ENCODE data around the gene TRMT5.

Gene TRMT5

GRCh38 chr14:60980811-60981632, at the start of gene TRMT5, which contains the start of gene SLC38A6:
TRMT5 (minus strand) TSS chr14:60981079; CDS start chr14:60980973, 106 bp downstream.
SLC38A6 (plus strand) TSS chr14:60981245; CDS start chr14:60981278, 33 bp downstream.
- DNase-seq = peak; percentile 95

GRCh38 chr14:61026526-61026925, 45.6 kb upstream of the TRMT5 start:
- DNase-seq = no peak

DNA sequence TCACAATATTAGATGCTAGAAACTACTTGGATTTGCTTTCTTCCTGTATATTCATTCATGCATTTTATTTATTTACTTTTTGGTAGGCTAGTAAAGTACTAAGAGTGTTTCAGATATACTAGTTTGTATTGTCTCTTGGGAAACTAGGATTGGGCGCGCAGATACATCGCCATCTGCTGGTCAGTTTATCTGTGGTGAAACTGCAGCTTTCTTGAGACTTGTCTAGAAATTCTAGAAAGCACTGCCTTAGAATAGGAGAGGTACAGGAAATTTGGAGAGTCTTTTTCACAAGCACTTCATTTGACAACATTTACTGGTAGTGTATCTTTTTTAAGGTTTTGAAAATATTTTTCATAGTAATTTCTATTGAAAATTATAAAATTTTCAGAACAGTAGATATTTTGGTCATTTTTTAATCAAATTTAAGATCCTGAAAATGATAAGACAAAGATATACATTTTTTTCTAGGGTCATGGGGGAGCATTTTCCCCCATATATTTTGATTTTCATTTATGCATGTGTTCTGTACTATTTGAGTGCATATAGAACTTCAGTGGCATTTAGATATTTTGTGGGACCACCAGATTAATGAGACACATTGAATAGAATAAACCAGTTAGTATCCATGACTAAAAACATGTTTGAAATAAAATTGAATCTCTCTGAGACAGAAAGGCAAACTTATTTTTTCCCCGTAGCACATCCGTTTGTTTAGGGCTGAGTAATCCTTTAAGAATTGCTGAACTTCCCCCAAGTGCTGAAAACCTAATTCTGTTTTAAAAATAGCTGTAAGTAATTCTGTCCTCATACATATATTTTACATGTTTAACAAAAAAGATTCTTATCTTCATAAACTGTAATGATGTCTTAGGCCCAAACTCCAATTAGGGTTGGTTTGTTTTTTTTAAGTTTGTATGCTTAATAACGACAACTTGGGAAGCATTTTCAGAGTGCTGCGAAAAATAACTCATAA, 44.7 kb upstream of the TRMT5 start:
- peak; percentile 84 for DNase-seq

DNA sequence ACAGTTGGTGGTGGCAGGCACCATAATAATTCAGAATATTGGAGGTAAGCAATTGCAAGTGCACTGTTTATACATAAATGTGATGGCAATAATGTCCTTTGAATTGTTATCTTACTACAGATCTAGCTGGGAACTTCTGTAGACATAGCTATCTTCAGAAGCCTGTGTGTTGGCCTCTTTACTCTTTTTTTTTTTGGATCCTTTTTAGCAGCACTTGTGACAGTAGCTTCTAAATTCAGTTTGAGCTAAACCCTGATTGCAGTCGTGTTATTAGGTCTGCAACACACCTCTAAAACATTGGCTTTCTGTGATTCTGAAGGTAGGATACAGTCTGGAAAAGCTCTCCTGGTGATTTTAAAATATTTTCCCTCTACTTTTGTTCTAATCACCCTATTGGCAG, 38.7 kb upstream of the TRMT5 start:
- no peak for DNase-seq

DNA sequence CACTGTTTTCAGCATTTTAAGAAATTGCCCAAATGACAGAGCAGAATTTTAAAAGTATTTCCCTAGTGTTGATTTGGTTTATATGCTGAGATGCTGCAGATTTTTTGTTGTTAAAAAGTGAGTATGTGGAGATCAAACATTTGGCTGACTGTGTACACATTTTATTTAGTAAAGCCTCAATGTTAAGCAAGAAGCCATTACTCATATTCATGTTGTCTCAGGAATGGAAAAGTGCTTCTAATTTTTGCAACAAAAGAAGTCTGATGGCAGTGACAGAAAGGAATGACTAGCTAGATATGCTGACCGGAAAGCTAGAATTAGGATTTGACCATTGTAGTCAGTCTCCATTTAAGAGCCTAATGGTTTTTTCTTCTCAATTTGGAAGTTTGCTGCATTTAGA, 22.7 kb upstream of the TRMT5 start:
- no peak for DNase-seq

DNA sequence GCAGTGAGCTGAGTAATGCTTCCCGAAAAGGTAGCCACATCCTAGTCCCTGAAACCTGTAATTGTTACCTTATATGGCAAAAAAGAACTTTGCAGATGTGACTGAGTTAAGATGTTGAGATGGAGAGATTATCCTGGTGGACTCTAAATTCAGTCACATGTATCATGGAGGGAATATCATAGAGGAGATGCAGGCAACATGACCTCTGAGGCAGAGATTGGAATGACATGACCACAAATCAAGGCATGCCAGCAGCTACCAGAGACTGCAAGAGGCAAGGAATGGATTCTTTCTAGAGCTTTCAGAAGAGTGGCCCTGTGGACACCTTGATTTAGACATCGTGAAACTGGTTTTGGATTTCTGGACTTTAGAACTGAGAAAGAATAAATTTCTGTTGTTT, 18.7 kb upstream of the TRMT5 start:
- DNase-seq = no peak

- no peak for DNase-seq
Measured at GRCh38 chr14:60998617-60999016, 17.7 kb upstream of the TRMT5 start.

- DNase-seq = peak; percentile 90
Measured at GRCh38 chr14:60989599-60989998, 8.7 kb upstream of the TRMT5 start.

DNA sequence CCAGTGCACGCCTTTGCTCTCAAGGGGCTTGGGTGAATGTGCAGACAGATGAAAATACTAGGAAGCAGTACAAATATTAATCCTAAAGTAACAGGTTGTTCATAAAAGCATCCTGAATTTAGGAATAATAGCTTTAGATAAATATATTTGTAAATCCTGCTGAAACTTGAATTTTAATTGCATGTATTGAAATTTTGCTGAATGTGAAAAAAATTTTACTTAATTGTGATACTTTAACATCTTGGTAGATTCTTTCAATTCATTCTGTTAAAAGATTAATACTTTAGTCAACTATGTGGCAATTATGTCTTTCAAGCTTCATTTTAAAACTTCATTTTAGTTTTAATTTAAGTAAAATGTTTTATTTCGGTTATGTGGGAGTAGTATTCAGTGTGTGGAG, 5.6 kb upstream of the TRMT5 start:
- no peak for DNase-seq

DNA sequence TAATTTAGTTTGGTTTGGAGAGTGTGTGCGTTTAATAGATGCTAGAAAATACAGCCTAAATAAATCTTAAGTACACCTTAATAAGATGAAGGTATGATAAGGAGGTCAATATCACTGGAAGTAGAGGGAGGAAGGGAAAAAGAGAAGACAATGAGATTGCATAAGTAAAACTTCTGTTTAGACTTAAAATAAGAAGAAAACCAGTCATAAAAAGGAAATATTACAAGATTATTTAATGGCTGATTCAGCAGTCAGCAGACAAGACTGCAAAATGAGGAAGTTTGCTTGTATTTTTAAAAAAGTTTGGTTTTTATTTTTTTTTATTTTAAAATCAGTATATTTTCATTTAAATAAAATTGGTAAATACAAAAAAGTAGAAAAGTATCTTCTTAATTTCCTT, 3.3 kb upstream of the TRMT5 start:
- peak; percentile 25 for DNase-seq

GRCh38 chr14:60981633-60982455, 965 bp upstream of the TRMT5 start:
- peak; percentile 60 for DNase-seq

DNA sequence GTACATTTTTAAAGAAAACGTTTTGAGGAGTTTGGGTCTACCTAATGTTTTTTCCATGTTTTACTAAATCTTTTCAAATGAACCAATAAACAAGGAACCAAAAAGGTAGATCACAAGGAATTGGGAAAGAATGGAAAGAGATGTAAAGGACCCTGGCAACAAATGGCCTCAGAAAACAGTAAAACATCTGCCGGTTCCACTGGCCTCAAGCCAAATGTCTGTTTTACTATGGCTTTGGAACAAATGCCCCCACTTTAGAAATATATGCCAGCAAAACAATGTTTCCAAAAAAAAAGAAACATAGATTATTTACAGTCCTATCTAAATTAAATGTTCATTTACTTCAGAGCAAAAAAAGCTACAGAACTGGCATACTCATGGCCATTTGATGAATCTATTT, 3.0 kb downstream of the TRMT5 start:
- DNase-seq = no peak

DNA sequence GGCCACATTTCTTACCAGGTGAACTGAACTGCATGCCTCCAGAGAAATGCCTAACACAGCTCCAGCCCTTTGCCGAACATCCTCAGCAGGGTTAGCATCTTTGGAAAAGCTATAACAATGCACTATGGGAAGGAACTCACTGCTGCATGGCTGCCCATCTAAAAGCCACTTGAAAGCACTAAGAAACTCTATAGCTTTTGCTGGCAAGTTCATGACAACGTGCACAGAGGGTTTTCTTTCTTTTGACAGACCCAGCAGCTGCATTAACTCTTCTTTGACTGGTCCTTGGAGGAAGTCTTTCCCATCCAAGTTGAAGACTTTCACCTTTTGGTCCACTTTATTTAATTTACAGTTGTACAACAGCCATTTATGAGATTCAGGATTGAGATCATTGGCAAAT, 5.3 kb downstream of the TRMT5 start:
- DNase-seq = no peak

- no peak for DNase-seq
Measured at GRCh38 chr14:60974090-60974651, 6.7 kb downstream of the TRMT5 start.

- DNase-seq = no peak
Measured at GRCh38 chr14:60973070-60973469, 7.8 kb downstream of the TRMT5 start.

GRCh38 chr14:60972295-60972694, 8.6 kb downstream of the TRMT5 start:
- DNase-seq = no peak

- no peak for DNase-seq
Measured at GRCh38 chr14:60971271-60971670, 9.6 kb downstream of the TRMT5 start.

- DNase-seq = peak; percentile 27
Measured at GRCh38 chr14:60970146-60970545, 10.7 kb downstream of the TRMT5 start.

DNA sequence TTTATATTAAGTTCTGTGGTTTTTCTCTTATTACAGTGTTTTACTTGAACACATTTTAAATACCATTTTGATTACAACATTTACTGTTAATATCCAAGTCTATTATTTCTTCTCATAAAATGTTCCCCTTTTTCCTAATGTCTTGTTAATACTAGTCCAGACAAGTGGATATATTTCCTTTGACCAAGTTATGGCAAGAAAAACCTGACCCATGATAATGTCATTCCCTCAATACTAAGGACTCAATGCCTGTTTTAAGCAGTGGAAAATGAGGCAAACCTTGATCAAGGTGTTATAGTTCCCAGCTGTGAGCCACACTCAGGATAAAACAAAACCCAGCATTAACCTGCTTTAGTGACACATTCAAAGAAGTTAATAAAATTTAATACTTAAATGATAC, 12.2 kb downstream of the TRMT5 start:
- DNase-seq = no peak

DNA sequence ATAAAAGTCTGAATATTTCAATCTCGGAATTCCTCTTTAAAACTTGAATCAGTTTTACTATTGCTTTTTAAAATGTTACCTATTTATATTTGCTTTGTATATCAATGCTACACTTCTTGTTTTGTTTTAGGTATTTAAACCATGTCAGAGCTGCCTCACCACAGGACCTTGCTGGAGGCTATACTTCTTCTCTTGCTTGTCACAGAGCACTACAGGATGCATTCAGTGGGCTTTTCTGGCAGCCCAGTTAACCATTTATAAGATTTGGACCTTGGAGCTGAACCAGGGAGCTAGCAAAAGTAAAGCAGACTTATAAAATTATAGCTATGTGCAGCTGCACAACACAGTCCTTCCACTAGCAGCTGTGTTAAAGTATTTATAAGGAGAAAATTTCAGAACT, 12.8 kb downstream of the TRMT5 start:
- DNase-seq = no peak

DNA sequence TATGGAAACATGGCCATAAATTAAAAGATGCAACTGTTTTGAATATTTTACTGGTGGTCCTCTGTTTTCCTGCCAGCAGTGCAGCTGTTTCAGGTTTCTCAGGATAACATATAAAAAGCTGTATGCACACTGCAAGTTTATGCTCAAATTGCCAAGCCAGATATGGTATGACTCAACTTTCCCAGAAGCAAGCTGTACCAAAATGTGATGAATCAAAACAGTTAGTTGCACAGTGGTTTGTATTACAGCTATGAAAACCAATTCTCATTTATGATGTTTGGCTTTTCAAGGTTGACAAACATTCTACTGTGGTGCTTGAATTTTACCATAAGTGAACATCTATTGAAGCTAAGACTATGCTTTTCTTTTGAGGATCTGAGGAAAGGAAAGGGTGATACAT, 15.5 kb downstream of the TRMT5 start:
- no peak for DNase-seq

DNA sequence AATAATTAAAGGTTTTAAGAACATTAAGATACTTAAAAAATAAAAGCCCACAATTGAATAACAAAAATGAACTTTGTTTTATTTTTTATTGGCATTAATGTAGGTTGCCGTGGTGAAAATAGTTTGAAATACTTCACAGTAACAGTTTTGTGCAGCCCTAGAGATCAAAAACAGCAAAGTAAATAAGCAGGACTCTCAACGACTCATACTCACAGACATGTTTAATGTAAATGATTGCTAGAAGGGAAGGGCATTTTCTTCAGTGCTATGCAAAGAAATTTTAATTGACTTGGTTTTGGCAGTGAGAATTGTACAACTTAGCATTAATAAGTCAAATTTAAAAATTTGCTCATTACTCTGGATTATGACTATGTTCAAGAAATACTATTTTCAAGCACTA, 16.0 kb downstream of the TRMT5 start:
- DNase-seq = no peak

DNA sequence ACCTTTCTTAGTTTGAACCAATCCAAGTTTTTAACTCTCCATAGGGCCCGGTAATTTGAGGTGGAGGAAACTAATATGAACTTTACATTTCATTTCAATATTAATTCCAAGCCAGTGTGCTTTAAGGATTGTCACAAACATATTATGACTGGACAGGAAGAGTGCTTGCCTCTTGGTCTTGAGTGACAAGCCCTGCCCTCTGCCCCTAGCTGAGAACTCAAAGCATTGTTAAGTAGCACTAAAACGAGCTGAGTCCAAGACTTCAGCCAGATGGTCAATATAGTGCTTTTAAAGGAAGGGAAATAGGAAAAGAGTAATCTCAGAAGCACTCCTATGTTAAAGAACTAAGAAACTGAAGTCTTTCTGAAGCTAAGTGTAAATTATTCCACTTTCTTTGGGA, 17.1 kb downstream of the TRMT5 start:
- no peak for DNase-seq

Data from hematopoietic multipotent progenitor cell treated with erythropoietin and hydrocortisone succinate and interleukin-3 and kit ligand, for 4 days (in vitro differentiated cells).